H9 (cell line): ENCODE measurements around the gene RPAIN. TPM values are rescaled to one million over a fixed set of nuclear protein-coding genes. Genes with fewer than 3 reads are reported as not detected.

Experiments used
- DNase-seq: peaks from one replicate; pipeline ENCODE4 v3.0.0-alpha.2; 2017
- H2AFZ ChIP-seq: one replicate; pipeline ENCODE4 v1.6.1; 2013; ENCODE audit warnings: mild to moderate bottlenecking, low read length, control low read depth, moderate library complexity
- H2AK5ac ChIP-seq: 2 replicates; pipeline ENCODE4 v1.6.1; 2013; ENCODE audit warnings: low read length, control low read depth, mixed read lengths; ENCODE audit not compliant: insufficient read length
- H2BK120ac ChIP-seq: one replicate; pipeline ENCODE4 v1.6.1; 2013; ENCODE audit warnings: low read depth, mild to moderate bottlenecking, low read length, control low read depth, inconsistent platforms; ENCODE audit not compliant: poor library complexity, severe bottlenecking
- H2BK12ac ChIP-seq: 2 replicates; pipeline ENCODE4 v1.6.1; 2013; ENCODE audit warnings: low read length, control low read depth, mixed read lengths, low read depth; ENCODE audit not compliant: insufficient read length
- H2BK15ac ChIP-seq: 2 replicates; pipeline ENCODE4 v1.6.1; 2013; ENCODE audit warnings: low read depth, low read length, control low read depth
- H2BK20ac ChIP-seq: one replicate; pipeline ENCODE4 v1.6.1; 2013; ENCODE audit warnings: low read depth, mild to moderate bottlenecking, low read length, control low read depth, inconsistent platforms; ENCODE audit not compliant: poor library complexity, severe bottlenecking
- H2BK5ac ChIP-seq: 2 replicates; pipeline ENCODE4 v1.6.1; 2013; ENCODE audit warnings: low read length, control low read depth, mixed read lengths; ENCODE audit not compliant: insufficient read length
- H3K14ac ChIP-seq: 2 replicates; pipeline ENCODE4 v1.6.1; 2013; ENCODE audit warnings: low read length, control low read depth; ENCODE audit not compliant: insufficient read depth
- H3K18ac ChIP-seq: 2 replicates; pipeline ENCODE4 v1.6.1; 2013; ENCODE audit warnings: low read depth, mild to moderate bottlenecking, mixed read lengths, low read length, control low read depth; ENCODE audit not compliant: insufficient read length
- H3K23ac ChIP-seq: 2 replicates; pipeline ENCODE4 v1.6.1; 2013; ENCODE audit warnings: low read length, control low read depth, mixed read lengths, low read depth; ENCODE audit not compliant: insufficient read length
- H3K23me2 ChIP-seq: 2 replicates; pipeline ENCODE4 v1.6.1; 2013; ENCODE audit warnings: low read depth, mild to moderate bottlenecking, mixed read lengths, low read length, control low read depth; ENCODE audit not compliant: insufficient read length, poor library complexity, severe bottlenecking
- H3K27ac ChIP-seq: 2 replicates; pipeline ENCODE4 v1.5.1; 2013; ENCODE audit warnings: low read length, control low read depth, mixed read lengths, low read depth; ENCODE audit not compliant: insufficient read length
- H3K27me3 ChIP-seq: 2 replicates; pipeline ENCODE4 v1.6.1; 2013; ENCODE audit warnings: low read length, control low read depth, inconsistent platforms; ENCODE audit not compliant: insufficient read depth
- H3K4ac ChIP-seq: 2 replicates; pipeline ENCODE4 v1.6.1; 2013; ENCODE audit warnings: low read depth, mild to moderate bottlenecking, control low read depth, inconsistent platforms, low read length, moderate library complexity
- H3K4me1 ChIP-seq: 2 replicates; pipeline ENCODE4 v1.6.1; 2013; ENCODE audit warnings: low read length, control low read depth, inconsistent platforms; ENCODE audit not compliant: insufficient read depth
- H3K4me2 ChIP-seq: 2 replicates; pipeline ENCODE4 v1.6.1; 2013; ENCODE audit warnings: low read length, control low read depth, mixed read lengths; ENCODE audit not compliant: insufficient read length, insufficient read depth
- H3K56ac ChIP-seq: 2 replicates; pipeline ENCODE4 v1.6.1; 2013; ENCODE audit warnings: low read depth, mild to moderate bottlenecking, mixed read lengths, low read length, control low read depth; ENCODE audit not compliant: insufficient read length
- H3K79me1 ChIP-seq: 2 replicates; pipeline ENCODE4 v1.6.1; 2013; ENCODE audit warnings: low read depth, mild to moderate bottlenecking, moderate library complexity, low read length, control low read depth, inconsistent platforms; ENCODE audit not compliant: insufficient read depth, poor library complexity, severe bottlenecking
- H3K79me2 ChIP-seq: 2 replicates; pipeline ENCODE4 v1.6.1; 2013; ENCODE audit warnings: low read length, control low read depth, inconsistent platforms; ENCODE audit not compliant: insufficient read depth
- H3K9ac ChIP-seq: 2 replicates; pipeline ENCODE4 v1.6.1; 2013; ENCODE audit warnings: low read length, control low read depth, mixed read lengths; ENCODE audit not compliant: insufficient read length; ENCODE audit errors: extremely low read depth
- H3K9me3 ChIP-seq: one replicate; pipeline ENCODE4 v1.6.1; 2013; ENCODE audit warnings: low read depth, low read length, inconsistent platforms; ENCODE audit not compliant: control insufficient read depth
- H3T11ph ChIP-seq: one replicate; pipeline ENCODE4 v1.6.1; 2013; ENCODE audit warnings: mild to moderate bottlenecking, low read length, control low read depth, inconsistent platforms
- H4K20me1 ChIP-seq: one replicate; pipeline ENCODE4 v1.6.1; 2013; ENCODE audit not compliant: control insufficient read depth, insufficient read length, insufficient read depth
- H4K5ac ChIP-seq: 2 replicates; pipeline ENCODE4 v1.6.1; 2013; ENCODE audit warnings: low read depth, mild to moderate bottlenecking, mixed read lengths, low read length, control low read depth; ENCODE audit not compliant: insufficient read length
- H4K8ac ChIP-seq: replicated peaks from 2 replicates; pipeline ENCODE4 v1.6.1; 2013; ENCODE audit warnings: low read length, control low read depth, mixed read lengths, low read depth; ENCODE audit not compliant: insufficient read length
- H4K91ac ChIP-seq: 2 replicates; pipeline ENCODE4 v1.6.1; 2013; ENCODE audit warnings: low read depth, mild to moderate bottlenecking, moderate library complexity, mixed read lengths, low read length, control low read depth; ENCODE audit not compliant: insufficient read length
- H3K27ac Mint-ChIP-seq, 3 experiments: 2 replicates in 2 of 3; 3 replicates in 1 of 3; pipeline ENCODE4 v1.8.0; 2020 to 2021; ENCODE audit warnings: mixed read lengths in 3 of 3, mild to moderate bottlenecking in 1 of 3, moderate library complexity in 1 of 3
- H3K27me3 Mint-ChIP-seq: 2 replicates; pipeline ENCODE4 v1.8.0; 2021; ENCODE audit warnings: low read depth, mild to moderate bottlenecking, moderate library complexity, mixed read lengths
- H3K36me3 Mint-ChIP-seq, 3 experiments: 2 replicates in 2 of 3; 3 replicates in 1 of 3; pipeline ENCODE4 v1.8.0; 2020 to 2021; ENCODE audit warnings: low read depth in 3 of 3, mixed read lengths in 3 of 3; ENCODE audit not compliant: insufficient read depth in 1 of 3
- H3K4me1 Mint-ChIP-seq, 2 experiments: 2 replicates each; pipeline ENCODE4 v1.8.0; 2020; ENCODE audit warnings: mixed read lengths in 2 of 2
- H3K4me3 Mint-ChIP-seq, 2 experiments: 2 replicates in 1 of 2; 3 replicates in 1 of 2; pipeline ENCODE4 v1.8.0; 2020 to 2021; ENCODE audit warnings: mild to moderate bottlenecking in 2 of 2, mixed read lengths in 2 of 2, moderate library complexity in 1 of 2
- H3K9me3 Mint-ChIP-seq, 2 experiments: 2 replicates in 1 of 2; 3 replicates in 1 of 2; pipeline ENCODE4 v1.8.0; 2020; ENCODE audit warnings: mild to moderate bottlenecking in 2 of 2, mixed read lengths in 2 of 2, moderate library complexity in 1 of 2
- CTCF ChIP-seq: fragments of 200-600 bp; sonication (generic); conservative IDR thresholded peaks from 3 replicates; pipeline ENCODE4 v1.8.0; 2021; ENCODE audit warnings: antibody characterized with exemption, mild to moderate bottlenecking
- WGBS: extraction: QIAGEN DNeasy Blood & Tissue Kit; methylation state at CpG from one replicate; pipeline ENCODE4 v1.1.7; 2013; ENCODE audit warnings: missing lambda C conversion rate, low lambda C conversion rate, mixed read lengths; ENCODE audit not compliant: insufficient read length; ENCODE audit errors: extremely low coverage; 5-methylcytosine and 5-hydroxymethylcytosine counted together
- total RNA-seq: library from RNA; stranded (reverse); gene quantifications from 2 replicates; pipeline ENCODE4 v1.2.1, GENCODE V29; 2021

Gene RPAIN
- total RNA-seq, 1 experiment from 2014 or later = 78.9 TPM

DNA sequence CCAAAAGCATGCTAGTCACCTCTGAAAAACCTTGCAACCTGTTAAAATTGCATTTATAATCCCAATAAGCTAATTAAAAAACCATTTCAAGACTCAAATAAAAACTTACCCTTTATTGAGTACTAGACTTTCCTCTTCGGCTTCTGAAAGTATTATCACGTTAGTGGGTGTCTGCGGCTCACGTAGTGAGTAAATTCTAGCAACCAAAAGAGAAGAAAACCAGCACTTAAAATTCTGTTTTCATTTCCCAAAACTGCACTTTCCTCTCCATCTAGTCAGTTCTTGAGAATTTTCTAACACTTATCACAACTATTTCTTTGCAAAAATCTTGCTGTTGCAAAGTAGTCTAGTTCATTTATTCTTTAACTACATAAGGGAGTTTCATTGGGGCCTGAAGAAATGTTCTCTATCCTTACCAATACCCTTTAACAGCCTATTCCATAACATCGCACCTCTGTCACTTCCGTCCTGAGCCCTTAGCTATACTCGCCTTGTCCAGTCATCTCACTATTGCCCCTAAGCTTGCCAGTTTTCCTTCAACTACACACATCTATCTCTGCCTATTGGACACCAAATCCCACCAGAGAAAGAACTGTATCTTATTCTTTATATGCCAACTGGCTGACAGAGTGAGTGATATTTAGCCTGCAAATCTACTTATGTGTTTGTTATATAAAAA lies 9.2 kb upstream of the RPAIN start:
- no peak overlapping the region for H2BK5ac ChIP-seq
- no peak overlapping the region; a peak in 2 of 7 replicates for H3K27ac Mint-ChIP-seq
- H2BK15ac ChIP-seq = no peak overlapping the region
- no peak overlapping the region for H4K5ac ChIP-seq
- H4K91ac ChIP-seq = no peak overlapping the region
- H3K23me2 ChIP-seq = no peaks in the 10 kb centered on the region
- H3K9ac ChIP-seq = no peak overlapping the region
- no peaks in the 10 kb centered on the region; the same call in 1 of the 2 replicates for H3K79me2 ChIP-seq
- no peaks in the 10 kb centered on the region for H3K27me3 Mint-ChIP-seq
- H3K27ac ChIP-seq = no peak overlapping the region
- H3K18ac ChIP-seq = no peak overlapping the region
- H3K9me3 Mint-ChIP-seq = no peaks in the 10 kb centered on the region
- H2AFZ ChIP-seq = no peak overlapping the region
- WGBS = no CpG with 5 or more reads among the region's 7 CpGs
- DNase-seq = no peak
- H3K27me3 ChIP-seq = no peaks in the 10 kb centered on the region
- no peak for TF ChIP-seq CTCF
- H3K79me1 ChIP-seq = no peaks in the 10 kb centered on the region
- no peak overlapping the region for H3K4me2 ChIP-seq
- no peak overlapping the region for H2BK120ac ChIP-seq
- H3K4me3 Mint-ChIP-seq = no peak overlapping the region
- H3K36me3 Mint-ChIP-seq = peaks cover 25 to 53% (median 43%) of the 10 kb centered on the region in 3 experiments; a peak in 6 of 7 replicates
- no peaks in the 10 kb centered on the region; the same call in 1 of the 2 replicates for H3K4me1 ChIP-seq
- no peak overlapping the region for H3T11ph ChIP-seq
- no peaks in the 10 kb centered on the region for H3K9me3 ChIP-seq
- no peak overlapping the region for H3K4ac ChIP-seq
- no peaks in the 10 kb centered on the region for H3K4me1 Mint-ChIP-seq
- no peak overlapping the region for H4K8ac ChIP-seq
- H2BK12ac ChIP-seq = no peak overlapping the region
- no peak overlapping the region for H3K56ac ChIP-seq
- H3K14ac ChIP-seq = no peak overlapping the region
- no peaks in the 10 kb centered on the region for H4K20me1 ChIP-seq
- no peak overlapping the region for H2AK5ac ChIP-seq
- no peak overlapping the region for H2BK20ac ChIP-seq
- H3K23ac ChIP-seq = no peak overlapping the region
